Measurements from ENCODE around the gene ADAMTS13.
"Not testable (repeated sequence)": the region's sequence is repeated elsewhere in the genome, so short reads cannot be mapped to it uniquely, and the experiment has no call there.

Gene ADAMTS13

DNA sequence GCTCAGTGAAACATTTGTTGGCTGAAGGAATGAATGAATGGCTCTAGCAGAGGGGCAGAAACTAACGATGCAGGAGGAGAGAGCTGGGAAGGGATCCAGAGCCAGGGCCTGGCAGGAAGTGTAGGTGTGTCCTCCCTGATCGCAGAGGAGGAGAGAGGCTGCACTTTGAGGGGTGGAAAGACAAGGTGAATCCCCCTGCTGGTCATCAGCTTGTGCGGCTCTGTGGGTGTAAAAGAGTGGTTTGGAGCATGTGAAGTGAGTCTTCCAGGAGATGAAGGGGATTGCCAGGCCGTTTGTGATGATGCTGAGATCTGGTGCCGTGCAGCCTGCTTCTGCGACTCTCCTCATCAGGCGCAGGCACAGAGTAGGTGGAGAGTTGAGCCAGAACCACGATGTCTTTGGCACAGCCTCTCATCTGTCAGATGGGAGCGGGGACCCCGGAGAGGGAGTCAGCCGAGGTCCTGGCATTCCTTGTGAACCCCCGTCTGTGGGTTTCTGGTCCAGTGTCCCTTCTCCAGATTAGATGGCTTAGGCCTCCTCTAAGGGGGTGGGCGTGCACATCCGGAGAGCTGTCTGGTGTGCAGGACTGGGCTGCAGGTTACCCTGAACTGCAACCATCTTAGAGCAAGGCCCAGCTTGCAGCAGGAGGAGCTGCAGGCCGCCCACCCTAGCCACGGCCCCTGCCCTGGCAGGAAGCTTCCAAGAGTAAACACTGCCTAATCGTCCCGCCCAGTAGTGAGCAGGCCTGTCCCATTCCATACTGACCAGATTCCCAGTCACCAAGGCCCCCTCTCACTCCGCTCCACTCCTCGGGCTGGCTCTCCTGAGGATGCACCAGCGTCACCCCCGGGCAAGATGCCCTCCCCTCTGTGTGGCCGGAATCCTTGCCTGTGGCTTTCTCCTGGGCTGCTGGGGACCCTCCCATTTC is at the start of gene ADAMTS13:
Gene ADAMTS13, plus strand, starts transcription at position 753 of the 928 bp plus-strand sequence. Its CDS starts 77 bp downstream, at position 830.
- DNase-seq (ENCODE audit: low read depth) = no peak

DNA sequence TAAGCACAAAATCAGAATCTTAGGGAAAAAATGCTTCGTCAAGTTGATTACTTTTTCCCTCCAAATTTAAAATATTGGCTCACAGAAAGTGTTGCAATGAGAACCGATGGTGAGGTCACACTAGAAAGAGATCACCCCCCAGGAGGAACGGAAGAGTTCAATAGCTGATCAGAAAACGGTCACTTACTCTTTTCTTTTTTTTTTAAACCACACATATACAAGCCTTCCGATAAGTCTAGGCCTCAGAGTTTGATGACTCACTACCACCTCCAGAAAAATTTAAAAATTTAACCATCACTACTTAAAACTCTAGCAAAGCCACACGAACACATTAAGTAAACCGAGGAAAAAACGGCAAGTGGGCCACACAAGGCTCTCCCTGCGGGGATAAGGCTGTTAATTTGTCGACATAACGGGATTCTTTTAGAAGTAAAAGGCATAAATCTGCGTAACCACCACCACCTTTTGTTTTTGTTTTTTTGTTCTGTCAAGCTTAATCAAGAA is 47.5 kb upstream of the ADAMTS13 start:
- no peak for DNase-seq (ENCODE audit: low read depth)

DNA sequence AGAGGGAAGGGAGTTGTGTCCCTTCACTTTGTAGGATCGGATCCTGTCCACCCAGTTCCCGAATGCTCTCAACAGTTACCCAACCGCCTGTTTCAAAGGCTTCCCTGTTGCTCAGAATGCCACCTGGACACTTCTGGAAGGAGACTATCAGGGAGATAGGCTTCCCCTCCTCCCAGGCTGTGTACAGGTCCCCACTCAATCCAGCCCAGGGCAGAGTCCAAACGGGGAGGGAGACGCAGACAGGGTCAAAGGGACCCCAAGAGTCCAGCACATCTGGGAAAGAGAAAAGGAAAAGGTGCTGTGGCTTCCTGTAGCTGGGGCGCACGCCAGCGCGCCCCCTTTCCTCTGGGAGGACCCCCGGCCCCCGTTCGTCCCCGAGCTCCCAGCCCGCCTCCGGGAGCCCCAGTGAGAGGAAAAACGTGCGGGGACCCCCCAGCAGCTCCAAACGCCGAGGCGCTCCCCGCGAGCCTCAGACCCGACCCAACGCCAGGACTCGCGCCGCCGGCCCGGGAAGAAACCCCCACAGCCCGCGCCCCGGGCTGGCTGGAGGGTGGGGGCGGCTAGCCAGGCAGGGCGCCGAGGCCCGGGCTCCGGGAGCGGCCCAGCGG is 46.9 kb upstream of the ADAMTS13 start:
- DNase-seq (ENCODE audit: low read depth) = no peak

DNA sequence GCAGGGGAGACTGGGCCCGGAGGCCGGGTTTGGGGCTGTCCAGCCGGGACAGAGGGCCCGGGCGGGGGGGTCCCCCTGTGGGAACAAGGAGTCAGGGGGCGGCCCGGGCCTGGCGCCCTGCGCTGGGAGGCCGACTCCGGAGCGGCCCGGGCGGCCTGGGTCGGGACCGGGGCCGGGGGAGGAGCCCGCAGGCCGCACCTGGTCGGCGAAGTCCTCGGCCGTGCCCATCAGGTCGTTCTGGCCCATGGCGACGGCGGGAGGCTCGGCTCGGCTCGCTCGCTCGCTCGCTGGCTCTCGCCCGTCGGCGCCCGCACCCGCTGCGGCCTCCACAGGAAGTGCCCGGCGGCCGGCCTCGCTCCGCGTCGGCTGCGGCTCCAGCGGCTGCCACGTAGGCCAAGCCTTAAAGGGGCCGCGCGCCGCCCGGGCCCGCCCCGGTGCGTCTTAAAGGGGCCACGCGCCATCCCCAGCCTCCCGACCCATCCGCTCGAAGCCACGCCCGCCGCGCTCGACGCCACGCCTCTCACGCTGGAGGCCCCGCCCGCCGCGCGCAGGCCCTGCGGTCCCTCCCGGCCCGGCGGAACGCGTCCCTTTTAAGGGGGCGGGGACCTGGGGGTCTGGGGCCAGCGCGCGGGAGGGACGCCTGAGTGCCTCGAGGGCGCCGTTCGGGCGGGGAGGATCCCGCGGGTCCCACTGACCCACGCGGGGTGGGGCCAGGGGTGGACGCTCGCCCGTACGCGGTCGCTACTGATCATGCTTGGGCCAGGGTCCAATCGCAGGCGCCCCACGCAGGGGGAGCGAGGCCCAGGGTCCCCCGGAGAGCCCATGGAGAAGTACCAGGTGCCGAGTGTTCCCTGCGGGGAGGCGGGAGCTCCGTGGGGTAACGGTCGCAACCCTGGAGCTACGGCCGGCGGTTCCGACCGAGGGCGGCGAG is 46.2 kb upstream of the ADAMTS13 start, which contains the start of the genes STKLD1 and SURF4:
Gene STKLD1, plus strand, starts transcription at position 643 of the 931 bp plus-strand sequence. Its CDS starts 108 bp downstream, at position 751.
Gene SURF4, minus strand, starts transcription at position 337 of the 931 bp plus-strand sequence. Its CDS starts 91 bp downstream, at position 246.
- DNase-seq (ENCODE audit: low read depth) = peak; percentile 95

DNA sequence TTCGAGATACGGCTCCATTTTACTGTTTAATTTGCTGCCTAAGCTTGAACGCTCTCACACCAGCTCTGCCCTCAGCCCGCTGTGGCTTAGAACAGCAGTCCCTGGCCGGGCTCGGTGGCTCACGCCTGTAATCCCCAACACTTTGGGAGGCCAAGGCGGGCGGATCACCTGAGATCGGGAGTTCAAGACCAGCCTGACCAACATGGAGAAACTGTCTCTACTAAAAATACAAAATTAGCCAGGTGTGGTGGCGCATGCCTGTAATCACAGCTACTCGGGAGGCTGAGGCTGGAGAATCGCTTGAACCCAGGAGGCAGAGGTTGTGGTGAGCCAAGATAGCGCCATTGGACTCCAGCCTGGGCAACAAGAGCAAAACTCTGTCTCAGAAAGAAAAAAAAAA is 44.9 kb upstream of the ADAMTS13 start:
- DNase-seq (ENCODE audit: low read depth) = not testable (repeated sequence)

DNA sequence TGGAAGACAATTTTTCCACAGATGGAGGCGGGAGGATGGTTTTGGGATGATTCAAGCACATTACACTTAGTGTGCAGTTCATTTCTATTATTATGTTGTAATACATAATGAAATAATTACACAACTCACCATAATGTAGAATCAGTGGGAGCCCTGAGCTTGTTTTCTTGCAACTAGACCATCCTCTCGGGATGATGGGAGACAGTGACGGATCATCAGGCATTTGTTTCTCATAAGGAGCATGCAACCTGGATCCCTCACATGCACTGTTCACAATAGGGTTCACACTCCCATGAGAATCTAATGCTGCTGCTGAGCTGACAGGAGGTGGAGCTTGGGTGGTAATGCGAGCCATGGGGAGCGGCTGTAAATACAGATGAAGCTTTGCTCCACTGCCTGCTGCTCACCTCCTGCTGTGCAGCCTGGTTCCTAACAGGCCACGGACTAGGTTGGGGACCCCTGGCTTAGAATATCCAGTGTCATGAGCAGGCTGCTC is 44.4 kb upstream of the ADAMTS13 start:
- DNase-seq (ENCODE audit: low read depth) = no peak

DNA sequence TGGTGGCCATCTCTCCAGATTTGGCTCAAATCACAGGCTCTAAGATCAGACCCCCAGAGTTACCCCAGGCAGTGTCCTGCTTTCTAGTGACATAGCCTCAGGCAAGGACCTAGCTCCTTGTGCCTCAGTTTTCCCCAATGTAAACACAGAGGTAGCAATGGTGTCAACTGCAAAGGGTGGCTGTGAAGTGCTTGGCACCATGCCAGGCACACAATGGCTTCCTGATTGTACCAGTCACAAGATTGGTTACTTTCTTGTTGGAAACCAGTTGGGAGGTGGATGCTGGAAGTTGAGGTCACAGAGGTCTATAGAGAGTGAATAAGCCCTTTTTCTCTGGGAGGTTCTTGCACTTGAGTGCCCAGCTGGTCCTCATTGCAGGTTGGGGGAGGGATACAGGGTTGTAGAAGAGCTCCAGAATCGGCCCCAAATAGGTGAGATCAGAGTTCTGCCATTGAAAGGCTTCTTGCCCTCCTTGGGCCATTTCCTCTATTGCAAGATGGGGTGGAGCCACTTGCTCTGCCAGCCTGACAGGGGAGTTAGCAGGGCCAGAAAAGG is 43.7 kb upstream of the ADAMTS13 start:
- no peak for DNase-seq (ENCODE audit: low read depth)

DNA sequence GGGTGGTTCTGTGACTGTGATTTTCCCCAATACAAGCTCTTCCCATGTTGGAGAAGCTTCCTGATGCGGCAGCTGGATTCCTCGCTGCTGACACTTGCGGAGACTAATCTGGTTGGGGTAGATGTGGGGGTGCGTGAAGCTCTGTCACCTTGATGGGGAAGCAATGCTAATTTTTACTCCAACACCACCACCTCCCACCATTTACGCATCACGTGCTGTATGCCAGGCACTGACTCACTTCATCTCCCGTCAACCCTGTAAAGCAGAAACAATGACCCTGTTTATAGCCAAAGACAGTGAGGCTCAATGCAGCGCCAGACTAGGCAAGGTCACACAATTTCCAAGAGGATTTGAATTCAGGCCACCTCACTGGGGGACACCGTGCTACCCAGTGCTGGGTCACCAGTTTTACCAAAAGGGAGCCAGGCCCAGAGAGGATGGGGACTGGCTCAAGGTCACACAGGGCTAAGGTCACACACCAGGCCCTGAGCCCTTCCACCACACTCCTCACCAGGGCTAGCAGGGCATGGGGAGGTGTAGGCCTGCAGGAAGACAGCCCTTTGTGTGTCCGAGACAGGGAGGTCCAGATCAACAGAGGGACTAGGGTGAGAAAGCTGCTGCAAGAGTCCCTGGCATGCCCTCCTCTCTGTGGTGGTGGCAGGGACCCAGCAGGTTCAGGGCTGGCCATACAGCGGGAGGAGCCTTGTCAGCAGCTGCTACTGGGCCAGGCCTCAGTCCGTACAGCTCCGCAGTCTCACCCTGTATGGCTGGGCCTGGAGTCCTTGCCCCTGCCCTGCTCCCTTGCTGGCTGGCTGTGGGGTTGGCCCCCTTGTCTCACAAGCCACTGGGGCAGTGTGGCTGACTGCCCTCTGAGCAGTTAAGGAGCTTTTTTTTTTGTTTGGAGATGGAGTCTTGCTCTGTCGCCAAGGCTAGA is 42.7 kb upstream of the ADAMTS13 start:
- DNase-seq (ENCODE audit: low read depth) = no peak

DNA sequence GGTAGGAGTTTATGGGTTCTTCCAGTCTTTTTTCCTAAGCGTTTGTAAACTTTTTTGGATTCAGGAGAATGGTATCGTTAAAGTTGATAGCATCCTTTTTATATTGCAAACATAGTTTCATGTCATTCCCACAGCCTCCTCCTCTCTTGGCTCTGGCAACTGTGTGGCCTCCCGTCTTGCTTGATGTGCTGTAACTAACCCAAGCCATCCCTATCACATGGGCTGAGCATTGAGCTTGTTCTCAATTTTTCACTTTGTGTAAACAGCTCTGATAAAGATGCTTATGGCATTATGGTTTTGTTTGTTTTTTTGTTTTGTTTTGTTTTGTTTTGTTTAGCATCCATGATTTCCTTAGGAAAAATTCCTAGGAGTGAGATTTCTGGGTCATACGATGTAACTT is 41.4 kb upstream of the ADAMTS13 start:
- DNase-seq (ENCODE audit: low read depth) = no peak

DNA sequence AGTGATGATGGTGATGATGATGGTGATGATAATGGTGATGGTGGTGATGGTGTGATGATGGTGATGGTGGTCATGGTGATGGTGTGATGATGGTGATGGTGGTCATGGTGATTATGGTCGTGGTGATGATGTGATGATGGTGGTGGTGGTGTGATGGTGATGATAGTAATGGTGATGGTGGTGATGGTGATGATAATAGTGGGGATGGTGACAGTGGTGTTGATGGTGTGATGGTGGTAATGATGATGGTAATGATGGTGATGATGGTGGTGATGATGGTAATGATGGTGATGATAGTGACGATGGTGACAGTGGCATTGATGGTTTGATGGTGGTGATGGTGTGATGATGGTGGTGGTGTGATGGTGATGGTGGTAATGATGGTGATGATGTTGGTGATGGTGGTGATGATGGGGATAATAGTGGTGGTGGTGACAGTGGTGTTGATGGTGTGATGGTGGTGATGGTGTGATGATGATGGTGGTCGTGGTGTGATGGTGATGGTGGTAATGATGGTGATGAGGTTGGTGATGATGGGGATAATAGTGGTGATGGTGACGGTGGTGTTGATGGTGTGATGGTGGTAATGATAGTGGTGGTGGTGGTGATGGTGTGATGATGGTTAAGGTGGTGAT is 39.5 kb upstream of the ADAMTS13 start:
- DNase-seq (ENCODE audit: low read depth) = no peak

DNA sequence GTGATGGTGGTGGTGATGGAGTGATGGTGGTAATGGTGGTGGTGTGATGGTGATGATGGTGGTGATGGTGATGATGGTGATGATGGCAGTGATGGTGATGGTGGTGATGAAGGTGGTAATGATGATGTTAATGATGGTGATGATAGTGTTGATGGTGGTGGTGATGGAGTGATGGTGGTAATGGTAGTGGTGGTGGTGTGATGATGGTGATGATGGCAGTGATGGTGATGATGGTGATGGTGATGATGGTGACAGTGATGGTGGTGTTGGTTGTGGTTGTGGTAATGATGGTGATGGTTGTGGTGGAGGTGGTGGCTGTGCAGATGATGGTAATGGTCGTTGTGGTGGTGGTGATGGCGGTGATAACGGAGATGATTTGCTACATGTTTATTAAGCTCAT is 38.7 kb upstream of the ADAMTS13 start:
- DNase-seq (ENCODE audit: low read depth) = no peak

DNA sequence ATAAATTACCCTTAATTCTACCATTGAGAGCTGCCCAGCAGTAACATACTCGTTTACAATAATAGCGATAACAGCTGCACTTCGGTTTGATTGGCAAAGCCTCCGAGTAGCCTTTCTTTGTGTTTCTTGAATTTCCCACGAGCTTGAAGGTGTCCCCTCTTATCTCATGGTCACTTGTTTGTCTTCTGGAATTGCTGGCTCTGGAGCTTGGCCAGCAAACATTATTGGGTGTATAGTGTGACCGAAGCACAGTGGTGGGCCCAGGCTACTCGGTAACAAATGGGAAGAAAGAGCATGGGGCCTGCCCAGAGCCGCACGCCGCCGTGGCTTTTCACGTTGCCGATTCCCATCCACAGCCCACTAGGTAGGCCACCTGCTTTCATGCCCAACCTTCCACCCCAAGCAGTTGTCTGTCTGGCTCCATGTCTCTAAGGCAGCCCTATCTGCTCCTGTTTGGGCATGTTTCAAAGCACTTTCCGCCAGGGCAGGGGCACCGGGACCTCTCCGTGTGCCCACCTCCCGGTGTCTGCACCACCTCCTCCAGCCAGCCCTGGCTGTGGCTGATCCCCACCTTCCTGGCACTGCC is 37.3 kb upstream of the ADAMTS13 start:
- no peak for DNase-seq (ENCODE audit: low read depth)

DNA sequence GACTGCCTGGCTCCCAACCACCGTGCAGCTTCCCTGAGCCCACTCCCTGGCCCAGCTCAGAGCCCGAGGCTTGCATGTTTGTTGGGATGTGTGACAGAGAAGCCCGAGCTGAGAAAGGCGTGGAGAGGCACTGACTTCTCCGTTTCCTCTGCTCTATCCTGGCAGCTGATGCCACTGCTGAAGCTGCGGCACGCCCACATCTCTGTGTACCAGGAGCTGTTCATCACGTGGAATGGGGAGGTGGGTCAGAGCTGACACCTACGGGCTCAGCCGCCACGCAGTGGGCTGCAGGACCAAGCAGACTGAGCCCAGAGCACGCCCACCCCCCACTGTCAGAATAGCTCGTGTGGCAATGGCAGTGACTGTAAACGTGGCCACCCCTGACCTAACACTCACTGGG is 36.7 kb upstream of the ADAMTS13 start:
- DNase-seq (ENCODE audit: low read depth) = no peak

DNA sequence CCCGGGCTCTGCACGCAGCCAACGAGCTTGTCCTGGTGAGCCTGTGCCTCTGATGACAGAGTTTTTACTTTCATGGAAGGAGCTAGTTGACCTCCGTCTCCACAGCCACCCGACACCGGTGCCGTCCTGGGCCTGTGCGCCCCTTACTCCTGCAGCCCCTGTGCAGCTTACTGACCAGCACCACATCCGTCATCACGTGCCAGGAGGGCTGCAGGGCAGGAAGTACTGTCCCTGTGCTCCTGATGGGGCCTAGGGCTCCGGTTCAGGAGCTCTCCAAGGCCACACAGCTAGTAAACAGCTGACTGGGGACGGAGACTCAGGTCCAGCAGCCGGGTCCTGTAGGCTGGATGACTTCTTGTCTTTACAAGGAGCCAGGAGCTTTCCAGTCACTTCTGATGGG is 35.8 kb upstream of the ADAMTS13 start:
- no peak for DNase-seq (ENCODE audit: low read depth)

DNA sequence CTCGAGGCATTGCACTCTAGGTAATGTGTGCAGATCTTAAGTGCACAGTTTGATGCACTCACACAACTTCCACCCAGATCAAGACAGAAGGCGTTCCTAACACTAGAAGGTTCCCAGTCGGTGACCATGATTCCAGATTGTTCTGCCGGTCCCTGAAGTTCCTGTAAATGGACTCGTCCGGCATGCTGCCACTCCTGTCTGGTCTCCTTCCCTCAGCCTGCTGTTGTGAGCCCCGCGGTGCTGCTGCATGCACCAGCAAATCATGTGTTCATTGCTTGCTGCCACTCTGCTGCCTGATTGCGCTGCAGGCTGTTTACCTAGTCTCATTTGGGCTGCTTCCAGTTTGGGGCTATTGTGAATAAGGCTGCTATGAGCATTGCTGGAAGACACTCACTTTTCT is 34.5 kb upstream of the ADAMTS13 start:
- DNase-seq (ENCODE audit: low read depth) = no peak

DNA sequence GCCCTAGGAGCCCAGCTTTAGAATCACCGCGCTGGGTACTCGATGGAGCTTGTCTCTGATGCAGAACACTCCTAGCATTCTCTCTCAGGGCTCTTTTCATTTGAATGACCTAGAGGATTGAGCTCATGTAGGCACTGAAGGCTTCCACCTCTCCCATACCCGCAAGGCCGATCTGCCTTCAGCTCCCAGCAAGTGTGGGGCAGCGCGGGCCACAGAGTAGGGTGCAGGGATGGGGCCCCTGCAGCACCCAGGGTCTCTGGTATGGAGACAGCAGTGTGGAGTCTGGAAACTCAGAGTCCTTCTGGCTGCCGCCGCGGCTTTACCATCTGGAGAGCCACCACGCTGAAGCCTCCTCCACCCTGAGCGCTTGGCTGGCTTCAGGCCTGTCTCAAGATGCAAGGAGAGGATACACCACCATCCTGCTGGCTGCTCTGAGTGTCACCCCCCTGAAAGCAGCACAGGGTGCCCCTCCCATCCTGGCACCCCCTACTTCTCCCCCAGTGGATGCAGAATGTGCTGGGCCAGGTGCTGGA is 33.1 kb upstream of the ADAMTS13 start:
- no peak for DNase-seq (ENCODE audit: low read depth)

DNA sequence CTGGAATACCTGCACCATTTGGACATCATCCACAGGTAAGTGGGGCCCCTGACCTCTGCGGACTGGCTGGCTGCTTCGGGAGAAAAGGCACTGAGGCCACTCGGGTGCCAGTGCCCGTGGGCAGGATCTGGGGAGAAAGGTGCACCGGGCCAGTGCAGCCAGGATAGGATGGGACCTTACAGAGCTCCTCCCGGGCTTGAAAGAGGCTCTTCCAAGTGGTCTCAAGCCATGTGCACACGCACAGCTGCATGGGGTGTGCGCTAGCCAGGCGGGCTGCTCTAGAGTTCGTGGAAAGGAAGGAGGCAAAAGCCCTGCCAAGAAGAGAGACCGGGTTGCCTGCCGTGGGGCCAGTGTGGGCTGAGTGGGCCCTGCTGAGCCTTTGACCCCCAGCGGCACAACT is 32.6 kb upstream of the ADAMTS13 start:
- no peak for DNase-seq (ENCODE audit: low read depth)

DNA sequence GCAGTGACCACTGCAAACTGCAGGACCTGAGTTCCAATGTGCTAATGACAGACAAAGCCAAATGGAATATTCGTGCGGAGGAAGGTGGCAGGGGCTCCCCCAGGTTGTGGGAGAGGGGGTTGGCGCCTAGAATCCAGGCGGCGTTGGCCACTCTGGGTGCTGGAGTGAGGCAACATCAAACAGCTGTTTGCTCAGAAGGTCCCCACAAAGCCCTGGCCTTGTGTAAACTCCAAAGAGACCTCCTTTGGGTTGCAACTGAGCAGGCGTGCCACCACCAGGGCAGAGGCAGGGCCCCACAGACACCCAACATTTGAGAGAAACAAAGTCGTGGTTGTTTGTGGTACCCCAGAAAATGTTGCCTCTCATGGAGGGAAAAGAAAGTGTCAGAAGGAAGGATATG is 31.5 kb upstream of the ADAMTS13 start:
- DNase-seq (ENCODE audit: low read depth) = no peak

DNA sequence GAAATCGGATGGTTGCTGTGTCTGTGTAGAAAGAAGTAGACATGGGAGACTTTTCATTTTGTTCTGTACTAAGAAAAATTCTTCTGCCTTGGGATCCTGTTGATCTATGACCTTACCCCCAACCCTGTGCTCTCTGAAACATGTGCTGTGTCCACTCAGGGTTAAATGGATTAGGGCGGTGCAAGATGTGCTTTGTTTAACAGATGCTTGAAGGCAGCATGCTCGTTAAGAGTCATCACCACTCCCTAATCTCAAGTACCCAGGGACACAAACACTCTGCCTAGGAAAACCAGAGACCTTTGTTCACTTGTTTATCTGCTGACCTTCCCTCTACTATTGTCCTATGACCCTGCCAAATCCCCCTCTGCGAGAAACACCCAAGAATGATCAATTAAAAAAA is 30.7 kb upstream of the ADAMTS13 start:
- DNase-seq (ENCODE audit: low read depth) = not testable (repeated sequence)
